Suprapubic skin (tissue), 4 donors: ENCODE data around the gene RGS6. TPM values are rescaled to one million over a fixed set of nuclear protein-coding genes. Genes with fewer than 3 reads are reported as not detected.

Experiments used
- DNase-seq, 2 donors: peaks; one replicate each; pipeline ENCODE4 v3.0.0-alpha.2; 2019; ENCODE audit warnings: low spot score in 2 of 2
- H3K27ac ChIP-seq: fragments of 200-600 bp; sonication (generic); one replicate; pipeline ENCODE4 v1.5.1; 2019
- H3K27me3 ChIP-seq: fragments of 200-600 bp; sonication (generic); one replicate; pipeline ENCODE4 v1.5.1; 2019
- H3K36me3 ChIP-seq: fragments of 200-600 bp; sonication (generic); one replicate; pipeline ENCODE4 v1.5.1; 2019
- H3K4me1 ChIP-seq: fragments of 200-600 bp; sonication (generic); one replicate; pipeline ENCODE4 v1.5.1; 2019
- H3K4me3 ChIP-seq: fragments of 200-600 bp; sonication (generic); one replicate; pipeline ENCODE4 v1.5.1; 2019; ENCODE audit warnings: mild to moderate bottlenecking
- H3K9me3 ChIP-seq: fragments of 200-600 bp; sonication (generic); one replicate; pipeline ENCODE4 v1.5.1; 2019
- CTCF ChIP-seq, 2 donors: fragments of 200-600 bp in 1 of 2; fragments of 450-650 bp in 1 of 2; sonication (generic) in 1 of 2; IDR thresholded peaks; one replicate each; pipeline ENCODE4 v1.5.1; 2016 to 2019; ENCODE audit warnings: antibody characterized with exemption in 2 of 2, mild to moderate bottlenecking in 1 of 2, moderate library complexity in 1 of 2
- EP300 ChIP-seq: sonication (generic); formaldehyde crosslinking; IDR thresholded peaks from one replicate; pipeline ENCODE4 v1.6.1; 2017; ENCODE audit warnings: antibody characterized with exemption
- POLR2A ChIP-seq, 2 donors: fragments of 450-650 bp; IDR thresholded peaks; one replicate each; pipeline ENCODE4 v1.6.1; 2017; ENCODE audit warnings: antibody characterized with exemption in 2 of 2, mild to moderate bottlenecking in 2 of 2, moderate library complexity in 2 of 2
- POLR2AphosphoS5 ChIP-seq, 3 donors: sonication (generic); formaldehyde crosslinking; IDR thresholded peaks; one replicate each; pipeline ENCODE4 v1.6.1; 2017; ENCODE audit warnings: antibody characterized with exemption in 3 of 3
- WGBS: methylation state at CpG from one replicate; pipeline ENCODE4 v1.1.5; 2018; 5-methylcytosine and 5-hydroxymethylcytosine counted together
- total RNA-seq, 4 donors: library from RNA; depleted of rRNA; stranded (reverse); fragments of >200 nt; gene quantifications; one replicate each; pipeline ENCODE4 v1.1.0, GENCODE V29; 2016

Gene RGS6
- total RNA-seq, 4 donors from 2014 or later, result 0.08 to 4.4 (median 1.0) TPM

GRCh38 chr14:72254937-72255472, 322.8 kb downstream of the RGS6 start:
- H3K27ac ChIP-seq, result no peak overlapping the region
- no peak overlapping the region for H3K4me3 ChIP-seq
- no peaks in the 10 kb centered on the region for H3K9me3 ChIP-seq
- H3K36me3 ChIP-seq, result no peaks in the 10 kb centered on the region
- no peaks in the 10 kb centered on the region for H3K27me3 ChIP-seq
- H3K4me1 ChIP-seq, result no peaks in the 10 kb centered on the region
- TF ChIP-seq POLR2A (IDR thresholded peaks at IDR 0.05) (no peak), EP300 (no peak), POLR2AphosphoS5 (IDR thresholded peaks at IDR 0.05) (no peak), CTCF (IDR thresholded peaks at IDR 0.05) (no peak)
- DNase-seq, result no peak
- WGBS, result 62% methylated on average over 4 of the region's 4 CpGs

- Histone ChIP-seq H3K9me3 (no peaks in the 10 kb centered on the region), H3K36me3 (no peaks in the 10 kb centered on the region), H3K4me3 (no peak overlapping the region), H3K27me3 (no peaks in the 10 kb centered on the region), H3K4me1 (no peaks in the 10 kb centered on the region), H3K27ac (no peak overlapping the region)
- no peak for DNase-seq
- no peak for TF ChIP-seq CTCF (IDR thresholded peaks at IDR 0.05)
- TF ChIP-seq POLR2AphosphoS5 (IDR thresholded peaks at IDR 0.05), result no peak
- no peak for TF ChIP-seq EP300
- TF ChIP-seq POLR2A (IDR thresholded peaks at IDR 0.05), result no peak
- 100% methylated on average over 1 of the region's 1 CpG for WGBS
These were observed 323.8 kb downstream of the RGS6 start for GRCh38 chr14:72256055-72256454.

DNA sequence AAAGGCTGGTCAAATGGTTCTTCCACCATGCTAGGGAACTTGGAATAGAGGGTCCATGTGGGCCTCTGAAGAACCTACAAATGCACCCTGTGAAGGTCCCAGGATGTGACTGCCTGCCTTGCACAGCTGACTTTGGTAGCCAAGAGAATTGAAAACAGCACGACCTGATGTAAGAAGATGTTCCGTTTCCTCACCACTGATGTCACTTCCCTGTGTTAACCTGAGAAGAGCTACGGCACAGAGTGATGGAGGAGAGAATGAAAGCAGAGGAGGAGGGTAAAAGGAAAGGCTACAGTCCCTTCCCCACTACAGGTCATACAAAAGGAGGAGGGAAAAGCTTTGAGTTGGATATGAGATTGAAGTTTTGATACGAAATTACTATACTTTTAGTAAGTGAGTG, 328.8 kb downstream of the RGS6 start:
- no peaks in the 10 kb centered on the region for H3K27me3 ChIP-seq
- TF ChIP-seq POLR2A (IDR thresholded peaks at IDR 0.05) (no peak), POLR2AphosphoS5 (IDR thresholded peaks at IDR 0.05) (no peak), EP300 (no peak), CTCF (IDR thresholded peaks at IDR 0.05) (no peak)
- no peaks in the 10 kb centered on the region for H3K4me1 ChIP-seq
- no peak for DNase-seq
- no peak overlapping the region for H3K27ac ChIP-seq
- no peaks in the 10 kb centered on the region for H3K36me3 ChIP-seq
- H3K4me3 ChIP-seq, result no peak overlapping the region
- WGBS, result 85% methylated on average over 4 of the region's 4 CpGs
- H3K9me3 ChIP-seq, result no peaks in the 10 kb centered on the region

DNA sequence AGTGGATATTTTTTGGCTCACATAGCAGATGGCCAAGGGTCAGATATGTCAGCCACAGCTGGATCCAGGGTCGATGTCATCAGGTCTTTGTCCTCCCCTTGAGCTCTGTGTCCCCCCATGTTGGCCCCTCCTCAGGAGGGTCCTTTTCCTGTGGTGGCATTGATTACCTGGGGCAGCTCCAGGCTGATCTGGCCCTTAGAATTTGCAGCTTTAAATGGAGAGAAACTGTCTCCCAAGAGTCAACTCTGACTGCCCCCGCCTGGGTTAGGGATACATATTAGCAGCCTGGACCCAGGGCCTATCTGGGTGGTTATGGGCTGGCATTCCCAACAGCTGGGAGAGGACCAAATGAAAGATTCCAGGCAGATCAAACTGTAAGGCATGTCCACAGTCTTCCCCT, 330.5 kb downstream of the RGS6 start:
- H3K27me3 ChIP-seq, result no peaks in the 10 kb centered on the region
- no peaks in the 10 kb centered on the region for H3K9me3 ChIP-seq
- no peaks in the 10 kb centered on the region for H3K4me1 ChIP-seq
- no peak for DNase-seq
- TF ChIP-seq EP300, result no peak
- no peak for TF ChIP-seq POLR2A (IDR thresholded peaks at IDR 0.05)
- 85% methylated on average over 2 of the region's 2 CpGs for WGBS
- H3K4me3 ChIP-seq, result no peak overlapping the region
- no peaks in the 10 kb centered on the region for H3K36me3 ChIP-seq
- H3K27ac ChIP-seq, result no peak overlapping the region

- H3K4me1 ChIP-seq, result no peaks in the 10 kb centered on the region
- TF ChIP-seq POLR2AphosphoS5 (IDR thresholded peaks at IDR 0.05), result no peak
- TF ChIP-seq CTCF (IDR thresholded peaks at IDR 0.05), result no peak
- no peak for TF ChIP-seq POLR2A (IDR thresholded peaks at IDR 0.05)
- TF ChIP-seq EP300, result no peak
- no peaks in the 10 kb centered on the region for H3K9me3 ChIP-seq
- no peak for DNase-seq
- no peak overlapping the region for H3K27ac ChIP-seq
- H3K27me3 ChIP-seq, result no peaks in the 10 kb centered on the region
- H3K36me3 ChIP-seq, result no peaks in the 10 kb centered on the region
- H3K4me3 ChIP-seq, result no peak overlapping the region
- WGBS, result 52% methylated on average over 5 of the region's 5 CpGs
These were observed 332.5 kb downstream of the RGS6 start for GRCh38 chr14:72264716-72265115.
